HG03520 (cell line): ENCODE results near the gene JMY.
"Not testable (repeated sequence)": the region's sequence is repeated elsewhere in the genome, so short reads cannot be mapped to it uniquely, and the experiment has no call there.

Source experiments
- ATAC-seq: cut with Tn5 transposase; IDR thresholded peaks from one replicate; pipeline ENCODE4 v1.9.1; 2021; ENCODE audit warnings: mild to moderate bottlenecking, moderate library complexity; ENCODE audit not compliant: unreplicated experiment

JMY gene

DNA sequence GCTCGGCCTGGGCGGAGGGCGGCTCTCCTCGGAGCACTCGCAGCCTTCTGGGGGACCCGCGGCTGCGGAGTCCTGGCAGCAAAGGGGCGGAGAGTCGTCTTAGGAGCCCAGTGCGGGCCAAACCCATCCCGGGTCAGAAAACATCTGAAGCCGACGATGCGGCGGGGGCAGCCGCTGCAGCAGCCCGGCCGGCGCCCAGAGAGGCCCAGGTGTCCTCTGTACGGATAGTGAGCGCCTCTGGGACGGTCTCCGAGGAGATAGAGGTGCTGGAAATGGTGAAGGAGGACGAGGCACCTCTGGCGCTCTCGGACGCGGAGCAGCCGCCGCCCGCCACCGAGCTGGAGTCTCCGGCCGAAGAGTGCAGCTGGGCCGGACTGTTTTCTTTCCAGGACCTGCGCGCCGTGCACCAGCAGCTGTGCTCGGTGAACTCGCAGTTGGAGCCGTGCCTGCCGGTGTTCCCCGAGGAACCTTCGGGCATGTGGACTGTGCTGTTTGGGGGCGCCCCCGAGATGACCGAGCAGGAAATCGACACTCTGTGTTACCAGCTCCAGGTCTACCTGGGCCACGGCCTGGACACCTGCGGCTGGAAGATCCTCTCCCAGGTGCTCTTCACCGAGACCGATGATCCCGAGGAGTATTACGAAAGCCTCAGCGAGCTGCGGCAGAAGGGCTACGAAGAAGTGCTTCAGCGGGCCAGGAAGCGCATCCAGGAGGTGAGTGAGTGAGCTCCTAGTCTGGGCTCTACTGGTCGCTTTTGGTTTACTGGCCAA lies 1.2 kb downstream of the JMY start:
- ATAC-seq: peak; percentile 22

DNA sequence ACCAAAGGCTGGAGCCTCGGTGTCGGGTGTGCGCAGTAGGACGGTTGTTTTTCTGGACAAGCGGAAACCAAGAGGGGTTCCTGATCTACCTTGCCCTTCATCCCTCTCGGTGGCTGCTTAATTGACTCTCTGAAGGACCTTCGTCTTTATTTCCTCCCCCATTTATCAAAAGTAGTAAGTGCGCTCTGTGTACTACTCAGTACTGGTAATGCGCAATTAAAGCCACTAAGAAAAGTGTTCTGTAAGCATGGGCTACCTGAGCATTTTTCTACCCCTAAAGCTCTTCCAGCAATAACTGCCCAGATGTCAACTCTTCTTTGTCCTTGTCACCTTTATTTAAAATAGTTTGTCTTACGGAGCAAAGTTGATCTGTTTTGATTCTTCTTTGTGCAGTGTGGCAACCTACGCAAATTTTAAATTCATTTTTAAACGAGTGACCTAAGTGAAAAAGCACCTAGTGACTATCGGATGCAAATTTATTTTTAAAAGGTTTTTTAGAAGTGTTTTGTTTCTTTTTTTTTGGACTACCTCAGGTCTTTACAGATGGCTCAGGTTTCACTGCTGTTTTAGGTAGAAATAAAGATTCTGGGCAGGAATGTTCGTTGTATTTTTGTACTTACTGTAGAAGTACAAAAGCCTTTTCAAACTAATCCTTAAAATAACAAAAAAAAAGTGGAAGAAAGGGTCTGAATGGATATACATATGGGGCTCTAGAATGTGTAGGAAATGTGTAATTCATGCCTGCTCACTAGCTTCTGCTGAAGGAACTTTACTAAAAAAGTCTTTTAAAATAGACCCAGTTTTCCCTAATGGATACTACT lies 2.0 kb downstream of the JMY start:
- no peak for ATAC-seq

DNA sequence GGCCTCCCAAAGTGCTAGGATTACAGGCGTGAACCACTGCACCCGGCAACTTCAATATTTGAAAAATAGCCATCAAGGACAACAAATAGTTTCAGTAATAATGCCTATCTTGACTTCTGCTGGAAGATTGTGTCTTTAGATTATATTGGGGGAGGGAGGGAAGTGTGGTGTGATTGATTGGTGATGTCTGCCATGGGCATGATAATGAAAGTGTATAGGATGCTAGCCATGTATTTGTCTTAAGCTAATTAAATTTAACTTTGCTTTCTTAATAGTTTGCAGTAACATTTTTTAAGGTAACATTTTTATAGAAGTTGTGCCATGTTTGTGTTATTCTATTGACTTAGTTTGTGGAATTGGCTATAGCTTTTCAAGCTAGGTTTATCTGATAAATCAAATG lies 4.6 kb downstream of the JMY start:
- no peak for ATAC-seq

DNA sequence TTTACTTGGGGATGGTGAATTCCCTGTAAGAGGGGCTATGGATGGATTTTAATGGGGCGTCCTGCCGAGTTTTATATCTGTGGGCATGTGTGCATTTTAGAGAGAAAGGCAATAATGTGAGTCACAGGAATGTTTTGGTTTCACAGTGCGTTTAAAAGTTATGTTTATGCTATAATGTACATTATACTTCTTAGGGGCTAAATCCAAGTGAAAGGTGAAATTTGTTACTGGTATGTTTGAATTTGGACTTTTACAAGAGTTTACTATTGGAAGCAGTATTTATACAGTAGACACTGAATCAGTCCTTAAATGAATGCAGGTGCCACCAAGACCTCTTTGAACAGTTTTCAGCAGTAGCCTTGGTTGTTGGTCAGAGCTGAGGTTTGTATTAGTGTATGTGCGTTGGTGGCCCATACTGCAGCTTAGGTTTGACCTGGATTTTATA lies 5.6 kb downstream of the JMY start:
- no peak for ATAC-seq

DNA sequence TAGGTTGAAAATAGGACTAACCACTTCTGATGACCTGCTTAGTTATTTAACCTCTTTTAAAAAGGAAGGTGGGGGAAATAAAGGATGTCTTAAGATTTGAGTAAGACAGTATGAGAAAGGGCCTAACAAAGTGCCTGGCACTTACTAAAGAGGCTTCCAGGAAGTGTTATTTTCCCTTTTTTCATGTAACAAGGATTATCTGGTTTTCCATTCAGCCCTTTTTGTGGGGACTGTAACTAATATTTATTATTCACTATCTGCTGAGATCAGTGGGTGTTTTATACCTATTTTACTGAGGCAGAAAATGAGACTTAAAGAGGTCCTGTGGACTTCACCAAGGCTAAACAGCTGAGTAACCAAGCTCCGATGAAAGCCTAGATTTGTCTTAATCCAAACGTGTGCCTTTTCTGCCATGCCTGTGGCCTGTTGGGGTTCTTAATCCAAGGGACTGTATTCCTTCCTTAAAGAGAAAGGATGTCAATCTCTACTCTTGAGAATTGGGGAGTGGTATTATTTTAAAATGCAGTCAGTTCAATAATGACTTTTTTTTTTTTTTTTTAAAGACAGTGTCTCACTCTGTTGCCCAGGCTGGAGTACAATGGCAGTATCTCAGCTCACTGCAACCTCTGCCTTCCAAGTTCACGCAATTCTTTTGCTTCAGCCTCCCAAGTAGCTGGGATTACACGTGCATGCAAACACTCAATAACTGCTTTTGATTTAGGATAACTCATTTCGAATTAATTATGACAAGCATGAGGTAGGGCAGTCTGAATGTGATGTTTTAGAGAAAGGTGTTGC lies 6.5 kb downstream of the JMY start:
- ATAC-seq: no peak

DNA sequence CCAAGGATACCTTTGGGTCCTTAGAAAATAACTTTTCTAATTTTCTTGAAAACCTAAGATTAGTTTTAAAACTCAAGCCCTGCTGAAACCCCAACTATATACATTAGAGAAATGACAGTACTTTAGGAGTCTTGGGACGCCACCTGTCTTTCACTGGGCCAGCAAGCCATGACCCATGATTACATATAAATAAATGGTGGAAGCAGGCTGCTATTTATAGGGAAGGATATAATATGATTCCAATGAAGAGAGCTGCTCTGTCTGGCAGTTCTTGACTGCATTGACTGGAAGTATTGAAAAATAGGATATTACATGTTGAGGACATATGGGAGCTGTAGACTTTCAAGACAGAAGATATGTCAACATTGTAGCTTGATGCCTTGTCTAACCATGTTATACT lies 7.3 kb downstream of the JMY start:
- no peak for ATAC-seq

DNA sequence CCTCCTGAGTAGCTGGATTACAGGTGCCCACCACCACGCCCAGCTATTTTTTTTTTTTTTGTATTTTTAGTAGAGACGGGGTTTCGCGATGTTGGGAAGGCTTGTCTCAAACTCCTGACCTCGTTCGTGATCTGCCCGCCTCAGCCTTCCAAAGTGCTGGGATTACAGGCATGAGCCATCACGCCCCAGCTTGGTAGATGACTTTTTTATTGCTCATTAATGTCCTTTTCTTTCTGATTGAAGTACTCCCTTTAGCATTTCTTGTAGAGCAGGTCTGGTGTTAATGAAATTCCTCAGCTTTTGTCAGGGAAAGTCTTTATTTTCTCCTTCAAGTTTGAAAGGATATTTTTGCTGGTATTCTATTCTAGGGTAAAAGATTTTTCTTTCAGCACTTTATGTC lies 18.1 kb downstream of the JMY start:
- not testable (repeated sequence) for ATAC-seq

DNA sequence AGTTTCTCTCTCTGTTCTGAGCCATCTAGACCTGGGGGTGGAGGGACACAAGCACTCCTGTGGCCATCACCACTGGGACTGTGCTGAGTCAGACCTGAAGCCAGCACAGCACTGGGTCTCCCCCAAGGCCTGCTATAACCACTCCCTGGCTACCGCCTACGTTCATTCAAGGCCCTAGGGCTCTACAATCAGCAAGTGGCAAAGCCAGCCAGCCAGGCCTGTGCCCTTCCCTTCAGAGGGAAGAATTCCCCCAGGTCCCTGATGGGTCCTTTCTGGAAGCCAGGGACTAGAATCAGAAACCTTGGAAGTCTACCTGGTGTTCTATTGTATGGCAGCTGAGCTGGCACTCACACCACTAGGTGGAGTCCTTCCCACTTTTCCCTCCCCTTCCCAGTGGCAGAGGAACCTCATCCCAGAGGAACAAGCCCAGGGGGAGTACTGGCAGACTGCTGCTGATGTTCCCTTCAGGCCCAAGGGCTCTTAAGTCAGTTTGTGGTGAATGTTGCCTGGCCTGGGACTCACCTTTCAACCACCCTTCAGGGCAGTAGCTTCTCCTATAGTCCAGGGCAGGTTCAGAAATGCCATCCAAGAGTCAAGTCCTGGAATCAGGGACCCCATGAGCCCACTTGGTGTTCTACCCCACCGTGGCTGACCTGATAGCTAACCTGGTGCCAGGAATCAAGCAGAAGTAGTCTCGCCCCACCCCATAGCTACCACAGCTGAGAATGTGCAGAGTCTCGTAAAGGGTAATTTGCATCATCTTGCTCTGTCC lies 20.0 kb downstream of the JMY start:
- peak; percentile 55 for ATAC-seq

DNA sequence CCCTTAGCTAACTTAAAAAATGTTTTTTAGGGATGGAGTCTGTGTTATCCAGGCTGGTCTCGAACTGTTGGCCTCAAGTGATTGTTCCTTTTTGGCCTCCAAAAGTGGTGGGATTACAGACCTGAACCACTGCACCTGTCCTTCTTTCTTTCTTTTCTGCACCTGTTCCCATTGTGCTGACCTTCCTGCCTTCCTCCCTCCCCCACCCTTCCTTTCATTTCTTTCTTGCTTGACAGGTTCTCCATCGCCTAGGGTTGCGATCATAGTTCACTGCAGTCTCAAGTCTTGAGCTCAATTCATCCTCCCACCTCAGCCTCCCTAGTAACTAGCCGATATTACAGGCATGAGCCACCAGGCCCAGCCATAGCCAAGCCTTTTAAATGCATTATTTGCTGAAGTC lies 20.6 kb downstream of the JMY start:
- ATAC-seq: no peak

DNA sequence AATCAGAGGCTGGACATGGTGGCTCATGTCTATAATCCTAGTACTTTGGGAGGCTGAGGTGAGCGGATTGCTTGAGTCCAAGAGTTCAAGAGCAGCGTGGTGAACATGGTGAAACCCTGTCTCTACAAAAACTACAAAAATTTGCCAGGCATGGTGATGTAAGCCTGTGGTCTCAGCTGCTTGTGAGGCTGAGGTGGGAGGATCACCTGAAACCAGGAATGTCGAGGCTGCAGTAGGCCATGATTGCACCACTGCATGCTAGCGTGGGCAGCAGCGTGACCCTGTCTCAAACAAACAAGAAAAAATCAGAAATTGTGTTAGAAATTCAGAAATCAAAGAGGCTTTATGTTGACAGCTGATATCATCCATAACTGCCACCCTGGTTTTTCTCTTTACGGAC lies 21.4 kb downstream of the JMY start:
- no peak for ATAC-seq

DNA sequence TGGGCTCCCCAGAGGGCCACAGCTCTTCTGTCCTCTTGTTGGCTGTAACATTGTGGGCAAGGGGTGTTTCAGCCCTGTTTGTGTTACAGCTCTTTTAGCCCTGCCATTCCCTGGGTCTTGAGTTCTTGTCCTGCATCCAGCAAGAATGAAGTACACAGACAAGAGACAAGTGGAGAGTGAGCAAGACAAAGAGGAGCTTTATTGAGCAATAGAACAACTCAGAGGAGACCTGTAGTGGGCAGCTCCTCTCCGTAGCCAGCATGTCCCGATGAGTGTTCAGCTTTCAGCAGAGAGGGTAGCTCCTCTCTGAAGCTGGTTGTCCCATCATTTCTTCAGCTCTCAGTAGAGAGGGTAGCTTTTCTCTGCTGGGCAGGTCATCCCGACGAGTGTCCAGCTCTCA lies 22.9 kb downstream of the JMY start:
- ATAC-seq: no peak

DNA sequence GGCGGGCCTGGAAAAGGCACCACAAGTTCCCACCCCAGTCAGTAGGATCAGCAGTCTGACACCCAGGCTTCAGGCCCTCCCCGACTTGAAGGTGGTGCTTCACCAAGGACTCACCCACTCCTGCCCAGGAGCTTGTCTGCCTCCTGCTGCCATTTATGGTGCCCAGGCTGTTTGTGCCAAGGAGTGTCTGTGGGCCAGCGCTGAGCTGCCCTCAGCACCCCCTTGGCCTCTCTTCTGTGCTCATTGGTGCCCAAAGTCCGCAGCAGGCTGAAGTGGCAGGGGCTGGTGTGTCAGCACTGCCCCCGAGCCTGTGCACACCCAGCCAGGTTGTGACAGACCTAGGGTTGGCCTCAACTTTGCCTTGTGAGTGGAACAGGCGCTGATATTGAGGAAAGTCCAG lies 23.5 kb downstream of the JMY start:
- ATAC-seq: no peak

DNA sequence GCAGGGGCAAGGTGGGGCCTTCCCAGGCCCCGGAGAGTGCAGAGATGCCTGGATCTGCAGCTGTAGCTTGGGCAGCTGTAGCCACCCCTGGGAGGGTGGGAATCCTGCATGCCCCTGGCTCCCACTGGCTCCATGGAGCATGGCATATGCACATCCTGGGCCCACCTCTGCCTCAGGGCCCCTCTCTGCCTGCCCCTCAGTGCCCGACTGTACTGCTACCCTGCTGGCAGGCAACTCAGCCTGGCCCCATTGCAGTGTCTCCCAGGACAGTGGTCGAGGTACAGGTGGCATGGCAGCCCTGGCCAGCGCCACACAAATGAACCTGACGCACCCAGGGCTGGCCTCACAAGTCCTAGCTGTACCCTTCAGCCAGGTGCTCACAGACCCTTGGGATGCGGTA lies 23.9 kb downstream of the JMY start:
- no peak for ATAC-seq

DNA sequence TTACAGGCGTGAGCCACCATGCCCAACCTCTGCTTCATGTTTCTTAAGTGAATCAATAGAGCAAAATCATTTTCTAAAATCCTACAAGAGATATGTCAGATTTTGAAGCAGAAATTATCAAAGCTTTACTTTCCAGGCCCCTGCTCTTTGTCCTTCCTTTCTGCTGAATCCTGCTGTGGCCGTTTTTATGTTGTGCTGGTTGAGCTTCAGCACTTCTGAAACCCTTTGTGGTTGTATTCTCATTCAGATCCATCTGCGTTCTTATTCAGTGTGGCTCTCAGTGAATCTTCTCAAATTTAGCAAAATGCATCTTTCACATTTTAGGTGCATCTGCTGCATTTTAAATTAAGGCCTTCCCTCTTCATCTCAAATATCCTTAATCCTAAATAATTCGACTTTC lies 26.0 kb downstream of the JMY start:
- ATAC-seq: no peak

DNA sequence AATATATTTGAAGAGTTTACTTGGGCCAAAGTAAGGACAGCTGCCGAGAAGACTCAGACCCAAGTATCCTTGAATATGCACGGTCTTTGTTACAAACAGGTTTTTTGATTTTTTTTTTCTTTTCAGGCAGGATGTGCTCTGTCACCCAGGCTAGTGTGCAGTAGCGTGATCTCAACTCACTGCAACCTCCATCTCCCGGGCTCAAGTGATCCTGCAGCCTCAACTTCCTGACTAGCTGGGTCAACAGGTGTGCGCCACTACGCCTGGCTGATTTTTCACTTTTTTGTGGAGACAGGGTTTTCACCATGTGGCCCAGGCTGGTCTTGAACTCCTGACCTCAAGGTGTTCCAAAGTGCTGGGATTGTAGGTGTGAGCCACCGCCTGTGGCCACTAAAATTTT lies 27.4 kb downstream of the JMY start:
- no peak for ATAC-seq

DNA sequence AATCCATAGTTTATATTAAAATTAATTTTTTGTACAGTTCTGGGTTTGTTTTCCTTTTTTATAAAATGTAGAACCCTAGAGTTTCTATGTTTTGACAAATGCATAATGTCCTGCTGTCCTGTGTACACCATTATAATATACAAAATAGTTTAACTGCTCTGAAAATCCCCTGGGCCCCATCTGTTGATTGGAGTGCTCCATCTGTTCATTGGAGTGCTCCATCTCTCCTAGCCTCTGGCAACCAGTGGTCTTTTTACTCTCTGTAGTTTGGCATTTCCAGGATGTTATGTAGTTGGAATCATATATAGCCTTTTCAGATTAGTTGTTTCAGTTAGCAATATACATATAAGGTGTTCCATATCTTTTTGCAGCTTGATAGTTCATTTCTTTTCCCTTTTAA lies 31.2 kb downstream of the JMY start:
- ATAC-seq: no peak

DNA sequence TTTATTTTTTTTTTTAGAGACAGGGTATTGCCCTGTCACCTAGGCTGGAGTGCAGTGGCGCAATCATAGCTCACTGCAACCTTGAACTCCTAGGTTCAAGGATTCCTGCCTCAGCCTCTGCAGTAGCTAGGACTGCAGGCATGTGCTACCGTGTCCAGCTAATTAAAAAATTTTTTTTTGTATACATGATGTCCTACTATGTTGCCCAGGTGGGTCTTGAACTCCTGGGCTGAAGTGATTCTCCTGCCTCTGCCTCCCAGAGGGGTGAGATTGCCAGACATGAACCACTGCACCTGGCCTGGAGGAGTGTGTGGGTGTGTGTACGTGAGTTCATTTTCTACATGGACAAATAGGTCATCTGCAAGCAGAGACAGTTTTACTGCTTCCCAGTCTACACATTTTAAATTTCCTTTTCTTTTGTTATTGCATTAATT lies 33.8 kb downstream of the JMY start:
- no peak for ATAC-seq

DNA sequence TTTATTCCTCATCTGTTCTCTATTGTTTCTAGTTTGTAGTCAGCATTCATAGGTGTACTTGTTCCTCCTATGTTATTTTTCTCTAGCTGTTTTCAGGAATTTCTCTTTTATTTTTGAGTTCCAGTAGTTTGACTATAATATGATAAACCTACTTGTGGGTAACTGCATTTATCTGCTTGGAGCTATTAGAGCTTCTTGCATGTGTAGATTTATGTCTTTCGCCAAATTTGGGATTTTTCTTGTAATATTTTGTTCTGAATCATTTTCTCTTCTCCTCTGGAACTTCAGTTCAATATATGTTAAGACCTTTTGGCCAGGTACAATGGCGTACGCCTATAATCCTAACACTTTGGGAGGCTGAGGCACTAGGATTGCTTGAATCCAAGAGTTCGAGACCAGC lies 37.4 kb downstream of the JMY start:
- no peak for ATAC-seq

DNA sequence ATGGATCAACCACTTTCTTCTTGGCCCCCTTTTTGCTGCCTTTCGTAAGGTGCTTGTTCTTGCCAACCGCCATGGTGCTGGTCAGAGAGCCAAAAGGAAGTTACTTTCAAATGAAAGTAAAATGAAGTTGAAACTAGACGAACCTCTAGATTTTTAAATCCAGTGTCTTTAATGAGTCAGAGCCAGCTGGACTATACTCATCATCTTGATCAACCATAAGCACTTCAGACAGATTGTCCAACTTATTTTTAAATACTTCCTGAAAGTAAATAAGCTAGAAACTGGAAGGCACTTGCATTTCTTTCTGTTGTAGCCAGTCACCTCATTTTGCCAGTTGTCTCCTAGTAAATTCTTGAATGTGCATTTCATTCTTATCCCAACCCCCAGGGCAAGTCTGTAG lies 48.9 kb downstream of the JMY start:
- no peak for ATAC-seq

DNA sequence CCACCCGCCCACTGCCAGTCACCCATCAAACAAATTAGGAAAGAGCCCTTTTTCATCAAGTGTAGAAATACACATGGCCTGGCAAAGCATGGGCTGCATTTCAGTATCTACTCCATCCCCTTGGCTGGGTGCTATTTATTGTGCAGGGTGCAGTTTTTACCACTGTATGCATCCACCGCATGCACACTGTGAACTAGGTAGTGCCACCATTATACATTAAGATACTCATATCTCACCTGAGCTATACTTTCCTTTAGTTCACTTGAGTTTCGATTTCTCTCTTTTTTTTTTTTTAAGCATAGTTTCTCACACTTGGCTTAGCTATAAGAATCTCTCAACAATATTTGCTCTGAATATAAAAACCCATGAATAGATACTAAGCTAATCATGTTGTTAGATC lies 49.4 kb downstream of the JMY start:
- no peak for ATAC-seq

DNA sequence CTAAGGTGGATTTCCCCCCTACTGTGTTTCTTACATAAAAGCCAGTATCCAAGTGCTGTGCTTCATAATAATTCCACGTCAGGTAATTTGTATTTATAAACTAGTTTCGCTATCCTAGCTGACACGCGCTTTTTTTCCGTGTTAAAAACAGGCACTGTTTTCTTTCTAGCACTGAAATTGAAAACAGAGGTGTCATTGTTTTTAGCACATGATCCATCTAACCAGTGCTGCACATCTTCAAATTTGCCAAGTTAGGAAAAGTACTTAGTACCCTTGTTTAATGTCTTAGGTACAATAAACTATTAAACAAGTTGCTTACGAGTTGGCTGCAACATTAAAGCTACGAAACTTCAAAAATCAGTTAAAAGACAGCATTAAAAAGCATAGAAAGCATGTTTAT lies 49.9 kb downstream of the JMY start:
- no peak for ATAC-seq
